Cardiac fibroblast (primary cell): Measurements from ENCODE around the gene NAV2.

ENCODE experiments used
- DNase-seq, 2 donors: peaks; one replicate each; pipeline versions ENCODE4 v3.0.0 to v3.0.0-alpha.2; 2010; ENCODE audit warnings: low read depth in 2 of 2
- H3K4me3 ChIP-seq, 2 donors: replicated peaks in 1 of 2; 1 replicate in 1 of 2; 2 replicates in 1 of 2; pipeline ENCODE4 v1.5.1; 2011; ENCODE audit warnings: low read depth in 2 of 2, low read length in 2 of 2, mild to moderate bottlenecking in 2 of 2, moderate library complexity in 1 of 2
- TF ChIP-seq, protein P1 (sequence below): IDR thresholded peaks from one replicate; pipeline ENCODE4 v1.5.1; 2011; ENCODE audit warnings: low read depth, mild to moderate bottlenecking, low read length, inconsistent platforms

Gene NAV2

DNA sequence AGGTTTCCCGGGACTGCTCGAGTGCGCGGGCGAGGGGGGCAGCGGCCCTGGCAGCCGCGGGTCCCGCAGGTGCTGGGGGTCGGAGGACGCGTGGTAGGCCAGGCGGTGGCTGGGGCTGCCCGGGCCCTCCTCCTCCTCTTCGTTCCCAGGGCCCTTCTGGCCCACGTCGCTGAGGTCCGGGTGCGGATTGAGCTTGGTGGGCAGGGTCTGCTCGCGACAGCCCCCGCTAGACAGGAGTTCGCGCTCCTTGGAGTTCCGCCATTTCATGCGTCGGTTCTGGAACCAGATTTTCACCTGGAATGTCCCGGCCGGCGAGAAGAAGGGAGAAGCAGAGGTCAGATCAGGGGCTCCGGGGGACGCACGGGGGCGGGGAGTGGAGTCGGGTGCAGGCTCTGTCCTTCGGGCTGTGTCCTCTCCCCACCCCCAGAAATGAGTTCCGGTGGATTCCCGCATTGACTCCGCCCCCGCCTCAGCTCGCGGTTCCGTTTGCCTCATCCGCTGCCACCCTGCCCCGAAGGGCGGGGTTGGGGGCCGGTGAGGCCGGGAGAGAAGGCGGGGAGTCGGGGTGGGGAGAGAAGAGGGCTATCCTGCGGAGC lies 443.7 kb downstream of the NAV2 start:
- no peak for DNase-seq
- no peak overlapping the region for H3K4me3 ChIP-seq
- TF ChIP-seq, protein P1, sequence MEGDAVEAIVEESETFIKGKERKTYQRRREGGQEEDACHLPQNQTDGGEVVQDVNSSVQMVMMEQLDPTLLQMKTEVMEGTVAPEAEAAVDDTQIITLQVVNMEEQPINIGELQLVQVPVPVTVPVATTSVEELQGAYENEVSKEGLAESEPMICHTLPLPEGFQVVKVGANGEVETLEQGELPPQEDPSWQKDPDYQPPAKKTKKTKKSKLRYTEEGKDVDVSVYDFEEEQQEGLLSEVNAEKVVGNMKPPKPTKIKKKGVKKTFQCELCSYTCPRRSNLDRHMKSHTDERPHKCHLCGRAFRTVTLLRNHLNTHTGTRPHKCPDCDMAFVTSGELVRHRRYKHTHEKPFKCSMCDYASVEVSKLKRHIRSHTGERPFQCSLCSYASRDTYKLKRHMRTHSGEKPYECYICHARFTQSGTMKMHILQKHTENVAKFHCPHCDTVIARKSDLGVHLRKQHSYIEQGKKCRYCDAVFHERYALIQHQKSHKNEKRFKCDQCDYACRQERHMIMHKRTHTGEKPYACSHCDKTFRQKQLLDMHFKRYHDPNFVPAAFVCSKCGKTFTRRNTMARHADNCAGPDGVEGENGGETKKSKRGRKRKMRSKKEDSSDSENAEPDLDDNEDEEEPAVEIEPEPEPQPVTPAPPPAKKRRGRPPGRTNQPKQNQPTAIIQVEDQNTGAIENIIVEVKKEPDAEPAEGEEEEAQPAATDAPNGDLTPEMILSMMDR, result no peak

DNA sequence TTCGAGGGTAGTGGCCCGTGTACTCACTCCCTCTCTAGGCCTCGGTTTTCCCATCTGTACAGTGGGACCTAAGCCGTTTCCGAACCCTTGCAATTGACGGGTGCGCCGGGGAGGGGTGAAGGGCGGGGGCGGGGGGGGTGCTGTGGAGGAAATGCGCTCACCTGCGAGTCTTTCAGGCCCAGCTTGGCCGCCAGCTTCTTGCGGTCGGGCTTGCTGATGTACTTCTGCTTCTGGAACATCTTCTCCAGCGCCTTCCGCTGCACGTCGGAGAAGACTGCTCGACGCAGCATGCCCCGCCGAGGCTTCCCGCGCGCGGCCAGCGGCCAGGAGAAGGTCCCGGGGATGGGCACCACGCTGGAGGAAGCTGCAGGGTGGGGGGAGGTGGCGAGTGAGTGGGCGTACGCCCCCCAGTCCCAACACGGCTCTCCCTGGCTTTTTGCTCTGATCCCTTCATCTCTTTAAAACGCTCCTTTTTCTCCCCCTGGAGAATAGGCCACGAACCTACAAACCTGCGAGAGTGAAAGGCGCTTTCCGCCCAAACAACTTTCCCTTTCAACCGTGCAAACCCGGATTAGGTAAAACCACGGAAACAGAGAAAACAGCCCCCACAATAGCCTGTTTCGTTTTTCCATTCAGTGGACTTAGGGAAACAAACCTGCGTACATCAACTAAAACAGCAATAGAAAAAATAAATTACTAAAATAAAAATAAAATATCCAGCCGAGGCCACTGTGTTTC lies 444.4 kb downstream of the NAV2 start:
- H3K4me3 ChIP-seq, result no peak overlapping the region
- DNase-seq, result no peak
- TF ChIP-seq, protein P1, result no peak

DNA sequence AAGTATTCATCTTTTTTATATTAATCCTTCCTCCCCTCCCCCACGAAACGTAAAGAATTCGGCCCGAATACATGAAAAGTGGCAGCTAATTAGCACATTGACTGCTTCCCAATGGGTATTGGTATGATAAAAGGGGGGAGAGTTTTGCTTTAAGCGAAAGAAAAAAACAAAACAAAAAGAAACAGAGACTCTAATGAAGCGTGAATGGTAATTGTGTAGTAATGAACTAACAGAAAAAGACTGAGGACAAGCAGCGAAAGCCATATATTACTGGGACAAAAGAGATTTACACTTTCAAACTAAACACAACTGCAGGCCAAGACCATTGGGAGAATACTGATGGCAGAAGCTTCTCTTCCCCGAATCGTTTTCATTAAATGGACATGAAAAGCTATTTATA lies 445.1 kb downstream of the NAV2 start:
- TF ChIP-seq, protein P1, result no peak
- no peak overlapping the region for H3K4me3 ChIP-seq
- no peak for DNase-seq

DNA sequence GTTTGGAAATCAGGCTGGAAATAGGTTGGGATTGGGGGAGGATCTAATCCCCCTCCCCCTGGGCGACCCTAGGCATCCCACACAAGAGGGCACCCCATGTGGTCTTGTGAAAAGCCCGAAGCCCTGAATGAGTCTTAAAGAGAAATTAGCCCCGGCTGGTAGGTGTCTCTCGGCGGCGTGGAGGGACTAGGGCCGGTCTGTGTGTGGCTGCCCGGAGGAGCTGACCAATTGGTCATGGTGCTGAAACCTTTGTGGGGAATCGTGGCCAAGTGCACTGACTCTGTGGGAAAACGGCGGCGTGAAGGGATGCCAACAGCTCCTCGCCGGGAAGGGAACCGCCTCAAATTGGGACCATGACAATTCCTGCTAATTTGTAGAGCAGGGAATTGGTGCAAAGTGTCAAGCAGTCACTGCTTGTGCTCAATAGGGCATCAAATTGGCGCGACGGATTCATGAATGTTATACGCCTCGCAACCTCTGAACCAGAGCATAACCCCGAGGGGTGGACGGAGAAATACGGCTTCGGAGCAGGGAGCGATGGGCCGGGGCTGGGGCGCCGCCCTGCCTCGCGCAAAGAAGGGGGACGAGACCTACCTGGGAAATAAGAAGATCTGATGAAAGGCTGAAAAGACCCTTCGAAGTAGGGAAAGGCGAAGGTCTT lies 446.1 kb downstream of the NAV2 start:
- DNase-seq, result peak; percentile 68 to 76
- H3K4me3 ChIP-seq, result no peak overlapping the region
- TF ChIP-seq, protein P1, result no peak

DNA sequence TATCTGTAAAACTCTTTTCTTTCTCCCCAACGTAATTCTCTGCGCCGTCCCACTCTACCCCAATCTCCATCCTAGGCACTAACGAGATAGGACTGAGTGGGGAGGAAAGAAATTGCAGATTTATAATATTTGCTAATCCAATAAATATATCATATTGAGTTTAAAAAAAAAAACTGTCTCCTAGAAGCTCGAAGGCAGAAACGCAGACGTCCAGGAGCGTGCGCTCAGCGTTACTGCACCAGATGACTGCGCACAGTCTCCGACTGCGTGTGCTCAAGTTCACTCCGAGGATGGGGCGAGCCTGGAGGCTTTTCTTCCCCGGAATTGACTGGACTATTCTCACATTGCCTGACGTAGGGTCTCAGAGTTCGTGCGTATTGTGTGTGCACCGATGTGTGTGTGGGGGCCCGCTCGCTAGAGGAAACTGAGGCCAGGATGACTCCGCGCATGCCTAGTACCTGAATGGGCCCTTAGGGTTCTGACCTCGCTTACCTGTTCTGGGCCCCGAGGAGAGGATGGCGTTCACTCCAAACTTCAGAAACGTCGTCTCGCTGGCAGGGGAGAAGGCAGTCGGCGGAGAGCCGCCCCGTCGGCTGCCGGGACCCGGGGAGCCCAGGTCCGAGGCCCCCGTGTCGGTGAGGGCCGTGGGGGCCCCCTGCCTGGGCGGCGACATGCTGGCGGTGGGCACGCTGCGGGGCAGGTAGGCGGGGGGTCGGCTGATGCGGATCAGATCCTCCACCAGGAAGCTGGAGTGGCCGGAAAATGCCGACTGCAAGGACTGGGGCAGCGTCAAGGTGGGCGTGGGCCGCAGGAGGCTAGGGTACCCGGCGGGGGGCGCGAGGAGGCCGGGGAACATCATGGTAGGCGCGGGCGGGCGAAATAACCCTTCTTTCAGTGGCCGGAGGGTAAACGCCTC lies 447.1 kb downstream of the NAV2 start:
- no peak overlapping the region for H3K4me3 ChIP-seq
- TF ChIP-seq, protein P1, result no peak
- no peak for DNase-seq

DNA sequence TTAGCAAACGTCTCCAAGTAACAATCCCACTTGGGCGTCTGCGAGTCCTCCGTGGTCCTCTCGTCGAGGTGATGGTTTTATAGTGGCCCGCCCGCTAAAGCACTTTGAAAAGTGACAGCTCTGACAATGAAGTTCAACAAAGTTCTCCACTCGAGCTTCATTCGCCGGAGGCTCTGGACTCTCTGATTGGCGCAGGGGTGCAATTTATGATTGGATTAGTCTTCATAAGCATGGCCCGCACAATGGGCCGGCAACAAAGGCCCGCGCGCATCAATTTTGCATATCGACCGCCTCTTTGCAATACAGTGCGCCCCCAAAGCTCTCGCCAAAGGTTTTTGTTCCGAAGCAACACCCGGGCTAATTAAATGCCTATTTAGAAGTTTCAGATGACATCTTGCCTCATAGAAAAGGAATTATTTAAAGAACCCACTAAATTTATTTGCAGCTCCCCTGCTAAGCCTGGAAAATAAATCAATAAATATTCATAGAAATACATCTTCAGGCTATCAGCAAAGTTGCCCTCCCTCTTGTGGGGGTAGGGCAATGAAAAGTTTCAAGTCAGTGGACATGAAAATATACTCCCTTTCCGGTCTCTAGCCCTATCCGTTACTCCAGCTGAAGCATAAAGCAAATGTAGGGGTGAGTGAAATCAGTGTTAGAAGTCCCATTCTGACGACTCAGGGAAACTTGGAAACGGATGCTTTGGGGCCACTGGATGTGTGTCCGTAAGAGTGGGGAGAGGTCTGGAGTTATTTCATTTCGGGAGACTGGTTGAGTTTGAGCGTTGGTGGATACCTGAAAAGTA lies 448.0 kb downstream of the NAV2 start, which contains the start of gene DBX1:
Gene DBX1, minus strand, starts transcription at position 51 of the 805 bp plus-strand sequence. CDS start 151 bp downstream, outside the sequence.
- DNase-seq, result no peak
- H3K4me3 ChIP-seq, result no peak within 1 kb of the TSS
- TF ChIP-seq, protein P1, result no peak
